GM12878 (cell line): ENCODE measurements around the gene NAALAD2. TPM values are rescaled to one million over a fixed set of nuclear protein-coding genes. Genes with fewer than 3 reads are reported as not detected.

Source experiments
- ATAC-seq: fragments of 200-7000 bp; cut with Tn5 transposase; 3 replicates; pipeline ENCODE4 v1.9.1; 2020; ENCODE audit warnings: mild to moderate bottlenecking, moderate library complexity
- BruUV-seq: library from RNA; stranded (reverse); fragments of 400-500 nt; replicated peaks from 2 replicates; lab custom pipeline; 2021; lab: Mats Ljungman, UMichigan
- CTCF ChIA-PET: fragments of 300-600 bp; sonication (Branson Sonifier 250); formaldehyde crosslinking; extraction: SDS; loops from one replicate; lab custom pipeline; 2021; ENCODE audit warnings: inconsistent platforms; lab: Yijun Ruan, JAX
- POLR2A ChIA-PET: fragments of 350-600 bp; formaldehyde crosslinking; extraction: SDS; loops from one replicate; lab custom pipeline; 2021; ENCODE audit warnings: inconsistent platforms; lab: Charles Lee
- RAD21 ChIA-PET: fragments of 300-600 bp; sonication (Branson Sonifier 250); formaldehyde crosslinking; loops from one replicate; lab custom pipeline; 2023; ENCODE audit warnings: antibody characterized with exemption; ENCODE audit not compliant: unreplicated experiment; lab: Charles Lee
- SMC1A ChIA-PET: fragments of 300-600 bp; sonication (Branson Sonifier 250); formaldehyde crosslinking; loops from one replicate; lab custom pipeline; 2023; ENCODE audit not compliant: unreplicated experiment, uncharacterized antibody; lab: Charles Lee
- DNase-seq: peaks from one replicate; pipeline ENCODE4 v3.0.0-alpha.2; 2011; ENCODE audit warnings: low read depth, low spot score
- FAIRE-seq: peaks from 3 replicates; lab custom pipeline; 2011; peaks lifted over from hg19 to GRCh38; lab: Jason Lieb, UNC
- H2AFZ ChIP-seq: 2 replicates; pipeline ENCODE4 v1.6.0; 2011; ENCODE audit warnings: low read depth, low read length, control low read depth; ENCODE audit not compliant: control insufficient read depth
- H3K27ac ChIP-seq: 2 replicates; pipeline ENCODE4 v1.5.1; 2011; ENCODE audit warnings: control low read depth; ENCODE audit not compliant: control insufficient read depth, insufficient read depth
- H3K27me3 ChIP-seq, 2 experiments: replicated peaks in 1 of 2; 2 replicates each; pipeline versions ENCODE4 v1.6.0 to v1.6.1; 2011; ENCODE audit warnings: low read length in 1 of 2; ENCODE audit not compliant: control insufficient read depth in 2 of 2, insufficient read depth in 2 of 2
- H3K36me3 ChIP-seq, 2 experiments: 2 replicates each; pipeline ENCODE4 v1.5.1; 2011; ENCODE audit warnings: low read length in 1 of 2; ENCODE audit not compliant: control insufficient read depth in 2 of 2, insufficient read depth in 2 of 2
- H3K4me1 ChIP-seq: 2 replicates; pipeline ENCODE4 v1.6.1; 2011; ENCODE audit warnings: mild to moderate bottlenecking, low read length, moderate library complexity, mixed read lengths; ENCODE audit not compliant: control insufficient read depth, insufficient read depth
- H3K4me2 ChIP-seq: 2 replicates; pipeline ENCODE4 v1.6.0; 2011; ENCODE audit warnings: control low read depth; ENCODE audit not compliant: control insufficient read depth, insufficient read depth
- H3K4me3 ChIP-seq: fragments of 200-600 bp; sonication (generic); 2 replicates; pipeline ENCODE4 v1.5.1; 2016
- H3K79me2 ChIP-seq: 2 replicates; pipeline ENCODE4 v1.6.0; 2011; ENCODE audit warnings: low read length; ENCODE audit not compliant: control insufficient read depth, insufficient read depth
- H3K9ac ChIP-seq: 2 replicates; pipeline ENCODE4 v1.8.0; 2011; ENCODE audit warnings: low read length, control low read depth, mixed read lengths; ENCODE audit not compliant: control insufficient read depth, insufficient read depth
- H3K9me3 ChIP-seq: replicated peaks from 3 replicates; pipeline ENCODE4 v1.5.1; 2011; ENCODE audit warnings: mild to moderate bottlenecking, low read length; ENCODE audit not compliant: control insufficient read depth, insufficient read depth
- H4K20me1 ChIP-seq: 2 replicates; pipeline ENCODE4 v1.6.0; 2011; ENCODE audit not compliant: control insufficient read depth, insufficient read depth
- ATF2 ChIP-seq: IDR thresholded peaks from 2 replicates; pipeline ENCODE4 v1.6.1; 2012; ENCODE audit warnings: low read length, inconsistent platforms
- BACH1 ChIP-seq: fragments of 450-650 bp; IDR thresholded peaks from 2 replicates; pipeline ENCODE4 v1.6.1; 2017; ENCODE audit warnings: mild to moderate bottlenecking, borderline replicate concordance
- BCL11A ChIP-seq: IDR thresholded peaks from 2 replicates; pipeline ENCODE4 v1.6.1; 2011; ENCODE audit warnings: low read depth, low read length
- BHLHE40 ChIP-seq, 2 experiments: fragments of 450-650 bp in 1 of 2; IDR thresholded peaks; 2 replicates each; pipeline ENCODE4 v1.6.1; 2011 to 2017; ENCODE audit warnings: low read depth in 2 of 2, borderline replicate concordance in 1 of 2, improper control_type of control experiment in 1 of 2, low read length in 1 of 2, mild to moderate bottlenecking in 1 of 2
- BRCA1 ChIP-seq: IDR thresholded peaks from 2 replicates; pipeline ENCODE4 v1.6.1; 2011; ENCODE audit warnings: low read depth, low read length, improper control_type of control experiment
- CBFB ChIP-seq: IDR thresholded peaks from 2 replicates; pipeline ENCODE4 v1.6.1; 2016; ENCODE audit warnings: antibody characterized with exemption, low read depth
- EGR1 ChIP-seq, 2 experiments: IDR thresholded peaks; 1 replicate in 1 of 2; 2 replicates in 1 of 2; pipeline ENCODE4 v1.6.1; 2011 to 2012; ENCODE audit warnings: low read depth in 2 of 2, low read length in 2 of 2, borderline replicate concordance in 1 of 2, mild to moderate bottlenecking in 1 of 2, moderate library complexity in 1 of 2
- EZH2 ChIP-seq: IDR thresholded peaks from 2 replicates; pipeline ENCODE4 v1.6.1; 2012; ENCODE audit warnings: low read depth, mild to moderate bottlenecking, control low read depth, inconsistent platforms, low read length, borderline replicate concordance; ENCODE audit not compliant: control insufficient read depth
- HDAC6 ChIP-seq: fragments of 200-600 bp; sonication (generic); IDR thresholded peaks from one replicate; pipeline ENCODE4 v1.8.0; 2017; ENCODE audit warnings: antibody characterized with exemption; ENCODE audit not compliant: unreplicated experiment
- HDGF ChIP-seq: fragments of 450-650 bp; IDR thresholded peaks from 2 replicates; pipeline ENCODE4 v1.6.1; 2016; ENCODE audit warnings: antibody characterized with exemption
- HSF1 ChIP-seq: fragments of 150-350 bp; IDR thresholded peaks from 2 replicates; pipeline ENCODE4 v1.6.1; 2014; ENCODE audit warnings: mild to moderate bottlenecking, low read depth, low read length
- KAT2A ChIP-seq: conservative IDR thresholded peaks from 2 replicates; pipeline ENCODE4 v1.6.1; 2011; ENCODE audit warnings: low read depth, low read length; ENCODE audit not compliant: control insufficient read depth
- KDM1A ChIP-seq: fragments of 200-600 bp; sonication (generic); IDR thresholded peaks from 2 replicates; pipeline ENCODE4 v1.6.1; 2016; ENCODE audit warnings: borderline replicate concordance
- PML ChIP-seq: IDR thresholded peaks from 2 replicates; pipeline ENCODE4 v1.6.1; 2012; ENCODE audit warnings: low read length, inconsistent platforms
- SIX5 ChIP-seq: IDR thresholded peaks from 2 replicates; pipeline ENCODE4 v1.6.1; 2011; ENCODE audit warnings: mild to moderate bottlenecking, low read depth, low read length, moderate library complexity; ENCODE audit not compliant: severe bottlenecking
- SP1 ChIP-seq: IDR thresholded peaks from one replicate; pipeline ENCODE4 v1.6.1; 2011; ENCODE audit warnings: low read depth, low read length
- SRF ChIP-seq, 2 experiments: IDR thresholded peaks; 2 replicates each; pipeline ENCODE4 v1.6.1; 2011; ENCODE audit warnings: low read depth in 2 of 2, low read length in 2 of 2, mild to moderate bottlenecking in 1 of 2, moderate library complexity in 1 of 2
- WGBS: methylation state at CpG from one replicate; pipeline ENCODE4 v1.1.6; 2016; ENCODE audit warnings: low lambda C conversion rate; ENCODE audit not compliant: insufficient replicate concordance, insufficient coverage; ENCODE audit errors: missing lambda C conversion rate; 5-methylcytosine and 5-hydroxymethylcytosine counted together
- in situ Hi-C: fragments of 300-500 bp; cut with MboI; formaldehyde crosslinking; loops from 9 replicates; pipeline ENCODE4 v1.14.3; 2018; ENCODE audit warnings: mixed read lengths
- intact Hi-C: fragments of 100-400 bp; cut with micrococcal nuclease; formaldehyde crosslinking; loops from one replicate; pipeline ENCODE4 v1.14.2; 2022; ENCODE audit not compliant: unreplicated experiment
- polyA plus RNA-seq, 11 experiments: library from polyadenylated mRNA; depleted of rRNA in 4 of 11; unstranded in 6 of 11; stranded (reverse) in 5 of 11; fragments of >200 nt; fragmentation: Nextera tagmentation in 4 of 11; fragmentation: Illumina TruSeq in 1 of 11; extraction: Ambion mirVana in 4 of 11; extraction: Trizol in 1 of 11; gene quantifications; 1 replicate in 1 of 11; 2 replicates in 10 of 11; pipeline versions ENCODE4 v1.2.1 to v1.2.3, GENCODE V29; 2011 to 2016; ENCODE audit warnings: inconsistent platforms in 2 of 11, missing spikeins in 2 of 11, low read depth in 1 of 11
- total RNA-seq, 4 experiments: library from RNA; depleted of rRNA in 3 of 4; stranded (reverse); fragments of >200 nt in 3 of 4; fragmentation: Illumina TruSeq in 1 of 4; extraction: Trizol in 1 of 4; gene quantifications; 2 replicates each; pipeline versions ENCODE4 v1.2.1 to v1.2.3, GENCODE V29; 2013 to 2021
- TF ChIP-seq, protein P1 (sequence below): fragments of 450-650 bp; IDR thresholded peaks from 2 replicates; pipeline ENCODE4 v1.6.1; 2017; ENCODE audit warnings: borderline replicate concordance
- TF ChIP-seq, protein P2 (sequence below): IDR thresholded peaks from 2 replicates; pipeline ENCODE4 v1.6.1; 2012; ENCODE audit warnings: low read depth, low read length, improper control_type of control experiment

NAALAD2 gene
- total and polyA plus RNA-seq, 10 of the 15 experiments (the other 5 are each of a cell fraction or from before 2014, with no cell fraction given) = 0.05 to 0.24 (median 0.11) TPM; not detected in 5

GRCh38 chr11:90221803-90222458 lies 87.5 kb downstream of the NAALAD2 start:
- Histone ChIP-seq H2AFZ (peak overlapping the region; percentile 99), H3K27me3 (no peaks in the 10 kb centered on the region), H3K9me3 (no peaks in the 10 kb centered on the region)
- in situ Hi-C loops = no loop called here
- CTCF ChIA-PET = interaction anchor here (1.2 to 7.7 kb wide), 2 partner anchors 13 to 18 kb away, joined by 4 to 67 read pairs; no protein-coding TSS in a partner anchor
- ATAC-seq = peak; percentile 32; the same call in 2 of the 3 replicates
- TF ChIP-seq HDAC6 (no peak), KDM1A (no peak), BACH1 (no peak), BRCA1 (no peak), SIX5 (no peak), BHLHE40 (IDR thresholded peaks at IDR 0.05; ENCODE audit: borderline replicate concordance in 1 of 2, low read depth in 2 of 2, low read length in 1 of 2) (no peak), KAT2A (no peak), ATF2 (no peak), HSF1 (no peak), BCL11A (no peak), CBFB (no peak), EZH2 (no peak), HDGF (no peak), SP1 (no peak), PML (no peak), SRF (IDR thresholded peaks at IDR 0.05; ENCODE audit: low read depth in 2 of 2, low read length in 2 of 2) (no peak), EGR1 (IDR thresholded peaks at IDR 0.05; ENCODE audit: borderline replicate concordance in 1 of 2, low read depth in 2 of 2, low read length in 2 of 2) (no peak)
- TF ChIP-seq, protein P1, sequence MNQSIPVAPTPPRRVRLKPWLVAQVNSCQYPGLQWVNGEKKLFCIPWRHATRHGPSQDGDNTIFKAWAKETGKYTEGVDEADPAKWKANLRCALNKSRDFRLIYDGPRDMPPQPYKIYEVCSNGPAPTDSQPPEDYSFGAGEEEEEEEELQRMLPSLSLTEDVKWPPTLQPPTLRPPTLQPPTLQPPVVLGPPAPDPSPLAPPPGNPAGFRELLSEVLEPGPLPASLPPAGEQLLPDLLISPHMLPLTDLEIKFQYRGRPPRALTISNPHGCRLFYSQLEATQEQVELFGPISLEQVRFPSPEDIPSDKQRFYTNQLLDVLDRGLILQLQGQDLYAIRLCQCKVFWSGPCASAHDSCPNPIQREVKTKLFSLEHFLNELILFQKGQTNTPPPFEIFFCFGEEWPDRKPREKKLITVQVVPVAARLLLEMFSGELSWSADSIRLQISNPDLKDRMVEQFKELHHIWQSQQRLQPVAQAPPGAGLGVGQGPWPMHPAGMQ = no peak
- TF ChIP-seq, protein P2, sequence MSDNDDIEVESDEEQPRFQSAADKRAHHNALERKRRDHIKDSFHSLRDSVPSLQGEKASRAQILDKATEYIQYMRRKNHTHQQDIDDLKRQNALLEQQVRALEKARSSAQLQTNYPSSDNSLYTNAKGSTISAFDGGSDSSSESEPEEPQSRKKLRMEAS = no peak
- TF ChIP-seq, all 136 proteins: peak for 0
- no TSS peak for BruUV-seq
- H4K20me1 ChIP-seq = peaks cover 4% of the 10 kb centered on the region; the same call in 1 of the 2 replicates
- H3K79me2 ChIP-seq = peaks cover 65% of the 10 kb centered on the region
- 1% methylated on average over 16 of the region's 16 CpGs for WGBS
- SMC1A ChIA-PET = no interaction called here
- POLR2A ChIA-PET = interaction anchor here (0.9 kb wide), 1 partner anchor 28 kb away, joined by 3 read pairs; no protein-coding TSS in a partner anchor
- RAD21 ChIA-PET = no interaction called here
- DNase-seq (no peak), FAIRE-seq (no peak)
- intact Hi-C loops = loop anchor here (2.0 kb wide), 1 partner anchor 15 kb away; no protein-coding TSS in a partner anchor
- peak overlapping the region; percentile 23 for H3K4me2 ChIP-seq
- peak overlapping the region; percentile 87 for H3K9ac ChIP-seq
- H3K27ac ChIP-seq = peak overlapping the region; percentile 68
- no peaks in the 10 kb centered on the region for H3K36me3 ChIP-seq
- H3K4me1 ChIP-seq = 0 out of 2 replicates have a peak, but pooled peaks cover 4% of the 10 kb centered on the region
- H3K4me3 ChIP-seq = peak overlapping the region; percentile 87
